Adipocyte (in vitro differentiated cells): Measurements from ENCODE around the gene FGF7.
"Not testable (repeated sequence)": the region's sequence is repeated elsewhere in the genome, so short reads cannot be mapped to it uniquely, and the experiment has no call there.

Source experiments
- DNase-seq: peaks from one replicate; pipeline ENCODE4 v3.0.0-alpha.2; 2015; ENCODE audit warnings: low read depth
- H3K27me3 ChIP-seq: replicated peaks from 2 replicates; pipeline ENCODE4 v1.7.0; 2013; ENCODE audit warnings: mild to moderate bottlenecking, low read length, moderate library complexity; ENCODE audit not compliant: control insufficient read depth, insufficient read depth
- H3K36me3 ChIP-seq: 2 replicates; pipeline ENCODE4 v1.7.0; 2013; ENCODE audit warnings: low read length, mild to moderate bottlenecking, moderate library complexity; ENCODE audit not compliant: control insufficient read depth, insufficient read depth, severe bottlenecking
- H3K4me1 ChIP-seq: 2 replicates; pipeline ENCODE4 v1.7.0; 2013; ENCODE audit warnings: mild to moderate bottlenecking, low read length, moderate library complexity; ENCODE audit not compliant: control insufficient read depth, insufficient read depth
- H3K4me3 ChIP-seq: 2 replicates; pipeline ENCODE4 v1.7.0; 2013; ENCODE audit warnings: mild to moderate bottlenecking, low read length, moderate library complexity
- H3K9ac ChIP-seq: 2 replicates; pipeline ENCODE4 v1.7.0; 2013; ENCODE audit warnings: mild to moderate bottlenecking, low read length, moderate library complexity
- H3K9me3 ChIP-seq: 2 replicates; pipeline ENCODE4 v1.7.0; 2013; ENCODE audit warnings: mild to moderate bottlenecking, low read length, moderate library complexity; ENCODE audit not compliant: control insufficient read depth

The FGF7 gene

DNA sequence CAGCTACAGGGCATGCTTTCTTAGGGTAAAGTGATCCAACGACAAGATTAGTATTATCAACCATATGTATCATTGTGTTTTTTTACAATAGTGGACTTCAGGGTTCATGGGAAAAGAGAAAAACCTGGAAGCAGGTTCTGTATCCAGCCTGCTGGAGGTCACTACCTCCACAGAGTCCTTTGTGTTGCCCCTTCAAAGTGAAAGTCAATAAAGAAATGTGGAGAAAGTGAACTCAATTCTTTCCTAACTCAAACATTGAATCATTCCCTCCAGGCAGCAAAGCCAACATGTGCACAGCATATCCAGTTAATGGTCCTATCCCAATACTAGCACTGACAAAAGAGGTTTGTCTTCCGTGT is 45.4 kb downstream of the FGF7 start:
- peak; percentile 76 for DNase-seq
- H3K9ac ChIP-seq: peak overlapping the region; percentile 86
- peaks cover 88% of the 10 kb centered on the region for H3K4me1 ChIP-seq
- no peaks in the 10 kb centered on the region for H3K9me3 ChIP-seq
- H3K4me3 ChIP-seq: peak overlapping the region; percentile 73
- H3K27me3 ChIP-seq: no peaks in the 10 kb centered on the region
- peaks cover 40% of the 10 kb centered on the region for H3K36me3 ChIP-seq

DNA sequence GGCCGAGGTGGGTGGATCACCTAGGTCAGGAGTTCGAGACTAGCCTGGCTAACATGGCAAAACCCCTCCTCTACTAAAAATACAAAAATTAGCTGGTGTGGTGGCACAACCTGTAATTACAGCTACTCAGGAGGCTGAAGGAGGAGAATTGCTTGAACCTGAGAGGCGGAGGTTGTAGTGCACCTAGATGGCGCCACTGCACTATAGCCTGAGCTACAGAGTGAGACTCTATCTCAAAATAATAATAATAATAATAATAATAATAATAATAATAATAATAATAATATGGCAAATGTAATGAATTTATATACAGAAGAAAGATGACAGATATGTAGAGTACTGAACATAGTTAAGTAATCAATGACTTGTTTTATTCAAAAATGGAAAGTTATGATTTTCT is 48.2 kb downstream of the FGF7 start:
- not testable (repeated sequence) for H3K4me3 ChIP-seq, H3K9me3 ChIP-seq, DNase-seq, H3K27me3 ChIP-seq, H3K9ac ChIP-seq
- peaks cover 61% of the 10 kb centered on the region for H3K4me1 ChIP-seq
- peaks cover 39% of the 10 kb centered on the region for H3K36me3 ChIP-seq

DNA sequence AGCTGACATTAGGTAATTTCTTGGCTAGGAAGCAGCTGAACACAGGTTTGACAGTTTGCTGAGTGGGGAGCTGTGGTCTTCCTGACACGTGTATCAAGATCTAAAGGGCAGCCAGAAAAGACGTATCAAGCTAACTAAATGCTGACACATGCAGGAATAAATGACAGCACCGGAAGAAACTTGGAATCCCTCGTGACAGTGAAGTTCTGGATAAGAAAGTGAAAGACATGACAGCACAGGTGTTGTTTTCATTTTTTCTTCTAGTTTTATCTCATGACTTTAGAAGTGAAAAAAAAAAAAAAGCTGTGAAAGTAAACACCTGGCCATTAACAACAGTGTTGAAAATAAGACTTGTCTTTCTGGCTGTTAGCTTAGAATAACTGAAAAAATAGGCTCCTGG is 48.7 kb downstream of the FGF7 start:
- Histone ChIP-seq H3K4me1 (peaks cover 56% of the 10 kb centered on the region), H3K27me3 (no peaks in the 10 kb centered on the region), H3K4me3 (no peak overlapping the region), H3K36me3 (peaks cover 39% of the 10 kb centered on the region), H3K9me3 (no peaks in the 10 kb centered on the region), H3K9ac (no peak overlapping the region)
- DNase-seq: no peak

DNA sequence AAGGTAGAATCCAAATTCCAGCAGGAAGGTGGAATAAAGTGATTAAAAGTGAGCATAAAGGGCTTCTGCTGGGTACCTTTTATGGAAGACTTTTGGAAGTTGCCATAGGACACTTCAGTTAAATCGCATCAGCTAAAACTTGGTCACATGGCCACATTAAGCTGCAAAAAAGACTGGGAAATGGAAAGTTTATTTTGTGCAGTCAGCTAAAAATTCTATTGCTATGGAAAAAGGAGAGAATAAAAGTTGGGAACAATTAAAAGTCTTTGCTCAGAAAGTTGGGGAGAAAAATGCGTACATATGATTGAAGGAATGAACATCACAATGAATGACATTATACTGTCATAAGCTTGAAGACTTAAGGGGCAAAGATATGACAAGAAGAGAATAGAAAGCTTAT is 49.3 kb downstream of the FGF7 start:
- Histone ChIP-seq H3K9me3 (no peaks in the 10 kb centered on the region), H3K27me3 (no peaks in the 10 kb centered on the region), H3K9ac (peak overlapping the region; percentile 22), H3K4me3 (no peak overlapping the region), H3K4me1 (peaks cover 50% of the 10 kb centered on the region), H3K36me3 (peaks cover 39% of the 10 kb centered on the region)
- DNase-seq: no peak

DNA sequence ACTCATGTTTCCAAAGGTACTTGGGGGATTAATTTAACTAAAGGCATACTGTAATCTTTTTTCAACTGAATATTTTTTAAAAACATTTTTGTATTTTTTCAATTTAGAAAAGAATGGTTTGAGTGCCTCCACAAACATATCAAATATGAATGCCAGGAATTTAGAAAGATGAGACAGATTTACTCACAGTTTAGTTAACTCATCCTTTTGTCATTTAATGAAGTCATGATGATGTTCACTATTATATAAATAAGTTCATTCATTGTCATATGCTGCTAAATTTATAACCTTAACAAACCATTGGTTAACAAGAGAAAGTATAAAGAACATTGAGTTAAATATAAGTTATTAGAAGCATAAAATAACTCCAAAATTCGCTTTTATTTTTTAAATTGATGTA is 50.0 kb downstream of the FGF7 start:
- Histone ChIP-seq H3K4me1 (peaks cover 43% of the 10 kb centered on the region), H3K36me3 (peaks cover 39% of the 10 kb centered on the region)

DNA sequence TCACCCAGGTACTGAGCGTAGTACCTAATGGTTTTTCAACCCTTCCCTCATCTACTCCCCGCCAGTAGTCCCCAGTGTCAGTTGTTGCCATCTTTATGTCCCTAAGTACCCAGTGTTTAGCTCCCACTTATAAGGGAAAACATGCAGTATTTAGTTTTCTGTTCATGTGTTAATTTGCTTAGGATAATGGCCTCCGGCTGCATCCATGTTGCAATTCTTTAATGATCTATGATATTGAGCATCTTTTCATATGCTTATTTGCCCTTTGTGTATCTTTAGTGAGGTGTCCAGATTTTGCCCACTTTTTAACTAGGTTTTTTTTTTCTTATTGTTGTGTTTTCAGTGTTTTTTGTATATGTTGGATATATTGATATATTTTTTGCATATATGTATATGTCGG is 55.0 kb downstream of the FGF7 start:
- not testable (repeated sequence) for H3K27me3 ChIP-seq, H3K9me3 ChIP-seq, H3K9ac ChIP-seq, H3K36me3 ChIP-seq, H3K4me1 ChIP-seq, H3K4me3 ChIP-seq, DNase-seq

More for the DNA sequence above, 50.0 kb downstream of the FGF7 start:
- H3K9ac ChIP-seq: no peak overlapping the region
- no peak overlapping the region for H3K4me3 ChIP-seq
- DNase-seq: no peak
- no peaks in the 10 kb centered on the region for H3K27me3 ChIP-seq
- no peaks in the 10 kb centered on the region for H3K9me3 ChIP-seq

DNA sequence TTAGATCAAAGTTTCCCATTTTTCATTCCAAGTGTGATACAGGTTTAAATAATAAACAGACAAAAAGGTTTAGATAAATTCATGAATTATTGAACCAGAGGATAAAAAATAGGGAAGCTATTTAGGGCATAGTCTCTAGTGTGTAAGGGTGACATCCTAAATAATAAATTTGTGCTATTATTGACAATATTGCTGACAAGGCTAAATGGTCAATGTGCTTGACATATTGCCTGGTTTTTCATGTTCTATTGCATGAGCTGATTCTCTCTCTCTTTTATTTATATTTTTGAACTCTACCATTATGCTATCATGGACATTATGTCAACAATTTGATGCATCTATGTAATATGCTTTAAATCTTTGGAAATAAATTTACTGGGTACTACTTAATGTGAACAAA is 55.9 kb downstream of the FGF7 start:
- H3K27me3 ChIP-seq, DNase-seq, H3K9ac ChIP-seq, H3K4me1 ChIP-seq, H3K4me3 ChIP-seq, H3K9me3 ChIP-seq: not testable (repeated sequence)
- peaks cover 13% of the 10 kb centered on the region for H3K36me3 ChIP-seq

DNA sequence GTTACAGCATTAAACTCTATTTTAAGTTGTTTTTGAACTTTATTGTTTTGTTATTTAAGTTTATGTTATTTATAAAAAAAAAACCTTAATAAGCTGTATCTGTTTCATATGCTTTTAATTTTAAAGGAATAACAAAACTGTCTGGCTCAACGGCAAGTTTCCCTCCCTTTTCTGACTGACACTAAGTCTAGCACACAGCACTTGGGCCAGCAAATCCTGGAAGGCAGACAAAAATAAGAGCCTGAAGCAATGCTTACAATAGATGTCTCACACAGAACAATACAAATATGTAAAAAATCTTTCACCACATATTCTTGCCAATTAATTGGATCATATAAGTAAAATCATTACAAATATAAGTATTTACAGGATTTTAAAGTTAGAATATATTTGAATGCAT is 62.4 kb downstream of the FGF7 start:
- H3K9ac ChIP-seq, H3K27me3 ChIP-seq, H3K36me3 ChIP-seq, H3K9me3 ChIP-seq, H3K4me3 ChIP-seq: not testable (repeated sequence)
- peaks cover 12% of the 10 kb centered on the region for H3K4me1 ChIP-seq
- peak; percentile 82 for DNase-seq

DNA sequence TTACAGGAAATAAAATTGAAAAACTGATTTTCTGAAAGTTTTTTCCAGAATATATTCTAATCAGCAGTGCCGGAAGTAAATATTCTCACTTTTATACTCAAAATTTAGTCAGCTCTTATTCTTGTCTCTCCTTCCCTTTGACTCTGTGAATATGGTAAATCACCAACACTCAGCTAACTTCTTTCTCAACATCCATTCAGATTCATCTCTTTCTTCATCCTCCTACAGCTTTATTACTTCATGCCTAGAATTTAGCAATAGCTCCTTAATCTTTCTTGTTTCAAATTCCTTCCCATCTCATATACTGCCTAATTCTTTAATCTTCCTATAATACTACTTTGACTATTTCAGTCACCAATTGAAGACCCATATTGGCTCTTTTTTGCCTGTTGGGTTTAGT is 67.9 kb downstream of the FGF7 start:
- H3K4me1 ChIP-seq: peaks cover 57% of the 10 kb centered on the region
- H3K27me3 ChIP-seq: no peaks in the 10 kb centered on the region
- peak; percentile 72 for DNase-seq
- H3K9me3 ChIP-seq: no peaks in the 10 kb centered on the region
- no peak overlapping the region for H3K9ac ChIP-seq
- no peak overlapping the region for H3K4me3 ChIP-seq
- H3K36me3 ChIP-seq: no peaks in the 10 kb centered on the region

DNA sequence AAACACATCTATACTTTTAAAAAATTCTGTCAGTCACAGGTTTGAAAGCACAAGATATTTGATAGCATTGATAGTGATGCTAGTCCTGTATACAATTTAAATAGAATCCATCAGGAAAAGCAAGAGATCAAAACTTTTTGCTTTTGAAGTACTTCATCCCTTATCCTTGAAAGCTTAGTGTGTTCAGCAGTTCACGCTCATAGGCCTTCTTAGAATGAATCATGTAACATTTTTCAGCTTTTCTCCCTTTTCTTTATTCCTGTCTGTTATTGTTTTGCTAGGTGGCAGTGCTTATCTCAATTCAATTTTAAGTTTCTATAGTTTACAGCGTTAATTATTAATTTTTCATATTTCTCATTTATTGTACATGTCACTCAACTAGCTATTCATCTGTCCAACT is 69.1 kb downstream of the FGF7 start:
- Histone ChIP-seq H3K9me3 (no peaks in the 10 kb centered on the region), H3K27me3 (no peaks in the 10 kb centered on the region), H3K36me3 (no peaks in the 10 kb centered on the region), H3K4me3 (no peak overlapping the region), H3K4me1 (peaks cover 69% of the 10 kb centered on the region), H3K9ac (peak overlapping the region; percentile 21)
- DNase-seq: peak; percentile 11

DNA sequence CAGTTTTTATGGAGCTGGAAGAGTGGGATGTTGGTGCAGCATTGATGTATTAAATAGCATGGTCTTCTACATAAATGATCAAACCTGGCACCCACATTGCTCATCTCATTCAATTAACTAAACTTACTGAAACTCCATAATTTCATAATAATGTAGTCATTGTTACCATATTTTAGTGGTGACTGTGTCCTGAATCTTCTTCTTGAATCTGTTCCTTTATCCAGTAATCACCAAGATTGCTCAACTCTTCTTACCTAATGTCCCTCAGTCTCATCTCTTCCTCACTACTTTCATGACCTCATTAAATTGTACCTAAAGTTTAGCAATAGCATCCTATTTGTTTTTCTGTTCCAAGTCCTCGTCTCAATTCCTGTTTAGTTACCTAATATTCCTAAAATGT is 69.8 kb downstream of the FGF7 start:
- Histone ChIP-seq H3K4me3 (no peak overlapping the region), H3K9me3 (no peaks in the 10 kb centered on the region), H3K27me3 (no peaks in the 10 kb centered on the region), H3K4me1 (peaks cover 73% of the 10 kb centered on the region), H3K36me3 (no peaks in the 10 kb centered on the region), H3K9ac (no peak overlapping the region)
- DNase-seq: peak; percentile 79

DNA sequence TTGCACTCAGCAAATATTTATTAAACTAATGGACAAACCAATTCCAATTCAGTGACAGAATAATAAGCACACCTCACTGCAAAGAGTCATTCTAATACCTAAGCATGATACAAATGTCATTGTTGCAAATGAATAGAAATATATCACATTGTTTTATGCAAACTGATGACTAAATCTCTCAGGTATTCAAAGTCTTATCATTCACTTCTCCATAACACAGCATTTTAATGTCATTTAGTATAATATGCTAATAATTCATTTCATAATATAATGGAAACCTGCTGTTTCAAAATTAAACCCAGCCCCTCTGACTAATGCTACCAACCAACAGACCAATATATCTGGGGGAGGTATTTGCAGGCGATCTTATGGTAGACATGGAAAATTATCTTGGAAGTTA is 71.8 kb downstream of the FGF7 start:
- Histone ChIP-seq H3K4me1 (peaks cover 70% of the 10 kb centered on the region), H3K9me3 (no peaks in the 10 kb centered on the region)
- peak; percentile 11 for DNase-seq

More for the DNA sequence above, 71.8 kb downstream of the FGF7 start:
- Histone ChIP-seq H3K27me3 (no peaks in the 10 kb centered on the region), H3K9ac (no peak overlapping the region), H3K36me3 (no peaks in the 10 kb centered on the region), H3K4me3 (no peak overlapping the region)
